Thyroid gland (tissue), 4 donors: ENCODE measurements around the gene RAB36.

ENCODE experiments used
- POLR2A ChIP-seq, 2 donors: fragments of 450-650 bp; IDR thresholded peaks; one replicate each; pipeline ENCODE4 v1.6.1; 2017; ENCODE audit warnings: antibody characterized with exemption in 2 of 2, mild to moderate bottlenecking in 2 of 2, moderate library complexity in 1 of 2
- TF ChIP-seq, protein P1 (sequence below), 6 experiments: fragments of 200-600 bp in 3 of 6; fragments of 450-650 bp in 3 of 6; sonication (generic) in 3 of 6; IDR thresholded peaks; one replicate each; pipeline ENCODE4 v1.5.1; 2016 to 2019; ENCODE audit warnings: antibody characterized with exemption in 6 of 6, mild to moderate bottlenecking in 2 of 6, inconsistent platforms in 1 of 6, moderate library complexity in 1 of 6

DNA sequence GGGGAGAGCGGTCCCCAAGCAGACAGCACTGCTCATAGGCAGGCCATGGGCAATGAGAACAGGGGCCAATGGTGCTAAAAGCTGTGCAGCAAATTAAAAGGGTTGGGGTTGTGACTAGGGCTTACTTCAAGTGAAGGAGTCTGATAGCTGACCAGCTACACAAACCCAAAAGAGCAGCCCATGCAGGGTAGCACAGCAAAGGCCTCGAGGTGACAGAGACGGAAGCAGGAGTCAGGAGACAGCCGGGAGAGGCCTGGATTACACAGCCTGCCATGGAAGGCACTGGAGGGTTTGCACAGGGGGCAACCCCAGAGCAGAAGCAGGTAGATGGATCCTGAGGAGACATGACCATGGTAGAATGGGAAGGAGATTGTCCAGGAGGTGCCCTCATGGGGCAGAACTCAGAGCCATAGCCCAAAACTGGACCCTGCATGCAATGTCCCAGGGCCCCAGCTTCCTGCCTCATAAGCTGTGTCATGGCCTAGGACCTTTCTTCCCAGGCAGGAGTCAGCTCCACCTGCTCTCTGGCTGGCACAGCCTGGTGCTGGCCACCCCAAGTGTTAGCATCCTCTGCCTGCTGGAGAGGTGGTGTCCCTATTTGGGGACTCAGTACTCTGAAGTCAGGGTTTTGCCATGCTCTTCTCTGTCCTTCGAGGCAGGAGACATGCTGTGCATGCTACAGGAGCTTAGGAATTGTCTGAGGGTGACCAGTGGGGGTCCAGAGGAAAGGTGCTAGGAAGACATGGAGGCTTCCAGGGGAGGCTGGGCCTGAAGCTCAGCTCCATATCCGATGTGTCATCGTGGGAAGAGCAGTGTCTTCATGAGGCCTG lies 36.8 kb upstream of the RAB36 start:
- TF ChIP-seq, protein P1, sequence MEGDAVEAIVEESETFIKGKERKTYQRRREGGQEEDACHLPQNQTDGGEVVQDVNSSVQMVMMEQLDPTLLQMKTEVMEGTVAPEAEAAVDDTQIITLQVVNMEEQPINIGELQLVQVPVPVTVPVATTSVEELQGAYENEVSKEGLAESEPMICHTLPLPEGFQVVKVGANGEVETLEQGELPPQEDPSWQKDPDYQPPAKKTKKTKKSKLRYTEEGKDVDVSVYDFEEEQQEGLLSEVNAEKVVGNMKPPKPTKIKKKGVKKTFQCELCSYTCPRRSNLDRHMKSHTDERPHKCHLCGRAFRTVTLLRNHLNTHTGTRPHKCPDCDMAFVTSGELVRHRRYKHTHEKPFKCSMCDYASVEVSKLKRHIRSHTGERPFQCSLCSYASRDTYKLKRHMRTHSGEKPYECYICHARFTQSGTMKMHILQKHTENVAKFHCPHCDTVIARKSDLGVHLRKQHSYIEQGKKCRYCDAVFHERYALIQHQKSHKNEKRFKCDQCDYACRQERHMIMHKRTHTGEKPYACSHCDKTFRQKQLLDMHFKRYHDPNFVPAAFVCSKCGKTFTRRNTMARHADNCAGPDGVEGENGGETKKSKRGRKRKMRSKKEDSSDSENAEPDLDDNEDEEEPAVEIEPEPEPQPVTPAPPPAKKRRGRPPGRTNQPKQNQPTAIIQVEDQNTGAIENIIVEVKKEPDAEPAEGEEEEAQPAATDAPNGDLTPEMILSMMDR (IDR thresholded peaks at IDR 0.05): no peak
- TF ChIP-seq POLR2A (IDR thresholded peaks at IDR 0.05): no peak
